Measurements from ENCODE around the gene IGDCC3. TPM values are rescaled to one million over a fixed set of nuclear protein-coding genes. Genes with fewer than 3 reads are reported as not detected.

The IGDCC3 gene
- total RNA-seq, 2 experiments from 2014 or later = not detected

GRCh38 chr15:65329288-65329983, 48.4 kb downstream of the IGDCC3 start:
- Mint-ChIP-seq H3K4me1 (no peaks in the 10 kb centered on the region), H3K27ac (no peak overlapping the region), H3K4me3 (no peak overlapping the region), H3K36me3 (ENCODE audit: low read depth) (no peaks in the 10 kb centered on the region), H3K9me3 (no peaks in the 10 kb centered on the region), H3K27me3 (peaks cover 2% of the 10 kb centered on the region)
- no peak for DNase-seq
- CTCF ChIA-PET = no interaction called here
- POLR2A ChIA-PET = interaction anchor here (0.6 kb wide), 1 partner anchor 144 kb away, joined by 4 read pairs; the partner anchor contains the start of gene CLPX

- ChIA-PET POLR2A (no interaction called here), CTCF (no interaction called here)
- no peaks in the 10 kb centered on the region for H3K4me1 Mint-ChIP-seq
- no peak for DNase-seq
- H3K27ac Mint-ChIP-seq = no peak overlapping the region
- H3K4me3 Mint-ChIP-seq = no peak overlapping the region
- H3K27me3 Mint-ChIP-seq = peaks cover 2% of the 10 kb centered on the region
- H3K9me3 Mint-ChIP-seq = no peaks in the 10 kb centered on the region
- no peaks in the 10 kb centered on the region for H3K36me3 Mint-ChIP-seq (ENCODE audit: low read depth)
These were observed 49.1 kb downstream of the IGDCC3 start for GRCh38 chr15:65328506-65329287.

- Mint-ChIP-seq H3K36me3 (ENCODE audit: low read depth) (no peaks in the 10 kb centered on the region), H3K27ac (no peak overlapping the region), H3K4me3 (no peak overlapping the region), H3K4me1 (no peaks in the 10 kb centered on the region), H3K9me3 (no peaks in the 10 kb centered on the region), H3K27me3 (peaks cover 2% of the 10 kb centered on the region)
- ChIA-PET CTCF (interaction anchor here (0.8 kb wide), 1 partner anchor 9 kb away, joined by 3 read pairs; no protein-coding TSS in a partner anchor), POLR2A (interaction anchor here (0.9 kb wide), 1 partner anchor 23 kb away, joined by 4 read pairs; no protein-coding TSS in a partner anchor)
- no peak for DNase-seq
These were observed 50.0 kb downstream of the IGDCC3 start for GRCh38 chr15:65327651-65328393.

GRCh38 chr15:65326818-65327217, 51.0 kb downstream of the IGDCC3 start:
- H3K27me3 Mint-ChIP-seq = peaks cover 7% of the 10 kb centered on the region
- no peaks in the 10 kb centered on the region for H3K4me1 Mint-ChIP-seq
- no peak overlapping the region for H3K4me3 Mint-ChIP-seq
- no peaks in the 10 kb centered on the region for H3K9me3 Mint-ChIP-seq
- no peaks in the 10 kb centered on the region for H3K36me3 Mint-ChIP-seq (ENCODE audit: low read depth)
- POLR2A ChIA-PET = interaction anchor here (0.9 kb wide), 1 partner anchor 22 kb away, joined by 4 read pairs; no protein-coding TSS in a partner anchor
- CTCF ChIA-PET = interaction anchor here (0.8 kb wide), 1 partner anchor 8 kb away, joined by 3 read pairs; no protein-coding TSS in a partner anchor
- no peak overlapping the region for H3K27ac Mint-ChIP-seq
- no peak for DNase-seq

GRCh38 chr15:65326117-65326526, 51.7 kb downstream of the IGDCC3 start:
- H3K27me3 Mint-ChIP-seq = peaks cover 9% of the 10 kb centered on the region
- CTCF ChIA-PET = interaction anchor here (0.7 to 1.0 kb wide), 2 partner anchors 50 to 192 kb away, joined by 3 read pairs; no protein-coding TSS in a partner anchor
- POLR2A ChIA-PET = interaction anchor here (1.1 kb wide), 1 partner anchor 21 kb away, joined by 5 read pairs; the partner anchor contains the start of gene RNU5B-1
- no peak overlapping the region for H3K4me3 Mint-ChIP-seq
- no peaks in the 10 kb centered on the region for H3K36me3 Mint-ChIP-seq (ENCODE audit: low read depth)
- H3K4me1 Mint-ChIP-seq = no peaks in the 10 kb centered on the region
- no peak overlapping the region for H3K27ac Mint-ChIP-seq
- no peak for DNase-seq
- no peaks in the 10 kb centered on the region for H3K9me3 Mint-ChIP-seq

GRCh38 chr15:65323071-65323511, 54.7 kb downstream of the IGDCC3 start:
- Mint-ChIP-seq H3K9me3 (no peaks in the 10 kb centered on the region), H3K4me1 (no peaks in the 10 kb centered on the region), H3K27me3 (peaks cover 19% of the 10 kb centered on the region), H3K27ac (no peak overlapping the region), H3K4me3 (no peak overlapping the region), H3K36me3 (ENCODE audit: low read depth) (no peaks in the 10 kb centered on the region)
- ChIA-PET CTCF (interaction anchor here (1.0 to 5.4 kb wide), 6 partner anchors 15 to 863 kb away, joined by 3 to 51 read pairs (median 4); no protein-coding TSS in a partner anchor), POLR2A (no interaction called here)
- DNase-seq = no peak

GRCh38 chr15:65318870-65319356, 58.9 kb downstream of the IGDCC3 start:
- peak; percentile 79 for DNase-seq
- H3K9me3 Mint-ChIP-seq = no peaks in the 10 kb centered on the region
- ChIA-PET CTCF (interaction anchor here (1.0 to 5.4 kb wide), 10 partner anchors 8 to 109 kb away, joined by 3 to 51 read pairs (median 7); partner anchors contain the start of gene PARP16), POLR2A (interaction anchor here (1.2 to 1.7 kb wide), 3 partner anchors 11 to 67 kb away, joined by 3 to 12 read pairs (median 5); partner anchors contain the start of gene RNU5B-1)
- no peak overlapping the region for H3K4me3 Mint-ChIP-seq
- H3K4me1 Mint-ChIP-seq = no peaks in the 10 kb centered on the region
- no peaks in the 10 kb centered on the region for H3K36me3 Mint-ChIP-seq (ENCODE audit: low read depth)
- H3K27me3 Mint-ChIP-seq = peaks cover 17% of the 10 kb centered on the region
- no peak overlapping the region for H3K27ac Mint-ChIP-seq

GRCh38 chr15:65312400-65312916, 65.3 kb downstream of the IGDCC3 start:
- Mint-ChIP-seq H3K9me3 (no peaks in the 10 kb centered on the region), H3K4me3 (no peak overlapping the region), H3K27me3 (no peaks in the 10 kb centered on the region), H3K27ac (no peak overlapping the region), H3K36me3 (ENCODE audit: low read depth) (no peaks in the 10 kb centered on the region), H3K4me1 (no peaks in the 10 kb centered on the region)
- no peak for DNase-seq
- ChIA-PET CTCF (no interaction called here), POLR2A (interaction anchor here (0.6 to 5.4 kb wide), 3 partner anchors 7 to 72 kb away, joined by 3 to 46 read pairs (median 3); partner anchors contain the start of gene RNU5B-1)

- no peak for DNase-seq
- Mint-ChIP-seq H3K27me3 (no peaks in the 10 kb centered on the region), H3K4me1 (peaks cover under 1% of the 10 kb centered on the region), H3K9me3 (no peaks in the 10 kb centered on the region), H3K4me3 (no peak overlapping the region), H3K27ac (no peak overlapping the region), H3K36me3 (ENCODE audit: low read depth) (no peaks in the 10 kb centered on the region)
- ChIA-PET CTCF (no interaction called here), POLR2A (no interaction called here)
These were observed 66.0 kb downstream of the IGDCC3 start for GRCh38 chr15:65311760-65312159.

- ChIA-PET POLR2A (no interaction called here), CTCF (no interaction called here)
- Mint-ChIP-seq H3K36me3 (ENCODE audit: low read depth) (no peaks in the 10 kb centered on the region), H3K4me3 (no peak overlapping the region), H3K4me1 (peaks cover 9% of the 10 kb centered on the region), H3K9me3 (no peaks in the 10 kb centered on the region), H3K27ac (no peak overlapping the region), H3K27me3 (peaks cover 2% of the 10 kb centered on the region)
- no peak for DNase-seq
These were observed 67.2 kb downstream of the IGDCC3 start for GRCh38 chr15:65310431-65311137.

- POLR2A ChIA-PET = no interaction called here
- H3K27ac Mint-ChIP-seq = no peak overlapping the region
- CTCF ChIA-PET = no interaction called here
- no peaks in the 10 kb centered on the region for H3K9me3 Mint-ChIP-seq
- H3K4me1 Mint-ChIP-seq = peaks cover 14% of the 10 kb centered on the region
- no peak for DNase-seq
- H3K4me3 Mint-ChIP-seq = no peak overlapping the region
- no peaks in the 10 kb centered on the region for H3K36me3 Mint-ChIP-seq (ENCODE audit: low read depth)
- peaks cover 2% of the 10 kb centered on the region for H3K27me3 Mint-ChIP-seq
These were observed 67.9 kb downstream of the IGDCC3 start for GRCh38 chr15:65309882-65310418.
